GM12872 (cell line): ENCODE measurements around the gene MRTFB.

Experiments used
- TF ChIP-seq, protein P1 (sequence below): IDR thresholded peaks from 3 replicates; pipeline ENCODE4 v1.5.1; 2011; ENCODE audit warnings: low read depth, mild to moderate bottlenecking, low read length, moderate library complexity; ENCODE audit not compliant: insufficient read depth

The MRTFB gene

GRCh38 chr16:14146445-14146844 lies 75.3 kb downstream of the MRTFB start:
- TF ChIP-seq, protein P1, sequence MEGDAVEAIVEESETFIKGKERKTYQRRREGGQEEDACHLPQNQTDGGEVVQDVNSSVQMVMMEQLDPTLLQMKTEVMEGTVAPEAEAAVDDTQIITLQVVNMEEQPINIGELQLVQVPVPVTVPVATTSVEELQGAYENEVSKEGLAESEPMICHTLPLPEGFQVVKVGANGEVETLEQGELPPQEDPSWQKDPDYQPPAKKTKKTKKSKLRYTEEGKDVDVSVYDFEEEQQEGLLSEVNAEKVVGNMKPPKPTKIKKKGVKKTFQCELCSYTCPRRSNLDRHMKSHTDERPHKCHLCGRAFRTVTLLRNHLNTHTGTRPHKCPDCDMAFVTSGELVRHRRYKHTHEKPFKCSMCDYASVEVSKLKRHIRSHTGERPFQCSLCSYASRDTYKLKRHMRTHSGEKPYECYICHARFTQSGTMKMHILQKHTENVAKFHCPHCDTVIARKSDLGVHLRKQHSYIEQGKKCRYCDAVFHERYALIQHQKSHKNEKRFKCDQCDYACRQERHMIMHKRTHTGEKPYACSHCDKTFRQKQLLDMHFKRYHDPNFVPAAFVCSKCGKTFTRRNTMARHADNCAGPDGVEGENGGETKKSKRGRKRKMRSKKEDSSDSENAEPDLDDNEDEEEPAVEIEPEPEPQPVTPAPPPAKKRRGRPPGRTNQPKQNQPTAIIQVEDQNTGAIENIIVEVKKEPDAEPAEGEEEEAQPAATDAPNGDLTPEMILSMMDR = no peak

- TF ChIP-seq, protein P1 = no peak
Observed at GRCh38 chr16:14148016-14148415, 76.9 kb downstream of the MRTFB start.

GRCh38 chr16:14148569-14148968 lies 77.5 kb downstream of the MRTFB start:
- TF ChIP-seq, protein P1 = no peak

- TF ChIP-seq, protein P1 = no peak
Observed at GRCh38 chr16:14150796-14151195, 79.7 kb downstream of the MRTFB start.

- TF ChIP-seq, protein P1 = no peak
Observed at GRCh38 chr16:14151256-14152030, 80.3 kb downstream of the MRTFB start.

DNA sequence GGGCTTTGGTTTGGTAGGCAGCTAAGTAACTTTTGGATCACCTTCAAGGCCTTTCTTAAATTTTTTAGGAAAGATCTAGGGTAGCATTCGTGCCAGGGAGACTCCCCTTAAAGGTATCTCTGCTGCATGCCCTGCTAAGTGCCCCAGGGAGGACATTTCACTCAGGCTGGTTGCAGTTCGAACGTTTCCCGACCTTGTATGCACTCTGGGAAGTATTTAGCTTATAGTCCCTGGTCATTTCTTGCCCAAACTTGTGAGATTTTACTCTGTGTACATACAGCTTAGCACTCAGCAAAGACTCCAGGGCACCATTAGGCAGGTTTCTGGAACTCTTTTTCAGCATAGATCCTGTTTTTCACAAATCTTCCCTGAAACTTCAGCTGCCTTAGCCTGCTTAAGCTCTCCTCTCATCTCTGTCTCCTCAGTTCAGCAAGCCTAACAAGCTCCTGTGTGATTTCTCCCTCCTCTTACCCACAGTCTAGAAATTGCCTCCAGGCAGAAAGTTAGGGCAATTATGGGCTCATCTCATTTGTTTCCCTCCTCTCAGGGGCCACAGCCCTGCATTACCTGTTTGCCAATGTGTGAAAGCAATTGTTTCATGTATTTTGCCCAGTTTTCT lies 84.6 kb downstream of the MRTFB start:
- TF ChIP-seq, protein P1 = no peak

- TF ChIP-seq, protein P1 = no peak
Observed at GRCh38 chr16:14164916-14165662, 94.0 kb downstream of the MRTFB start.
